ENCODE results near the gene HEBP2.
"Not testable (repeated sequence)": the region's sequence is repeated elsewhere in the genome, so short reads cannot be mapped to it uniquely, and the experiment has no call there.

HEBP2 gene

GRCh38 chr6:138424004-138424904 is 20.2 kb downstream of the HEBP2 start:
- DNase-seq (ENCODE audit: low spot score), result no peak

- DNase-seq (ENCODE audit: low spot score), result not testable (repeated sequence)
Measured at GRCh38 chr6:138425256-138425655, 21.2 kb downstream of the HEBP2 start.

- DNase-seq (ENCODE audit: low spot score), result no peak
Measured at GRCh38 chr6:138426500-138427123, 22.6 kb downstream of the HEBP2 start.

- DNase-seq (ENCODE audit: low spot score), result no peak
Measured at GRCh38 chr6:138427701-138428100, 23.7 kb downstream of the HEBP2 start.

- DNase-seq (ENCODE audit: low spot score), result no peak
Measured at GRCh38 chr6:138428944-138429598, 25.0 kb downstream of the HEBP2 start.

GRCh38 chr6:138429761-138430160 is 25.7 kb downstream of the HEBP2 start:
- no peak for DNase-seq (ENCODE audit: low spot score)

- no peak for DNase-seq (ENCODE audit: low spot score)
Measured at GRCh38 chr6:138430361-138431145, 26.5 kb downstream of the HEBP2 start.

GRCh38 chr6:138431256-138432062 is 27.4 kb downstream of the HEBP2 start:
- DNase-seq (ENCODE audit: low spot score), result no peak

- DNase-seq (ENCODE audit: low spot score), result no peak
Measured at GRCh38 chr6:138432063-138432356, 28.0 kb downstream of the HEBP2 start.

GRCh38 chr6:138434096-138434495 is 30.1 kb downstream of the HEBP2 start:
- no peak for DNase-seq (ENCODE audit: low spot score)

- DNase-seq (ENCODE audit: low spot score), result no peak
Measured at GRCh38 chr6:138434925-138435324, 30.9 kb downstream of the HEBP2 start.

GRCh38 chr6:138439546-138439945 is 35.5 kb downstream of the HEBP2 start:
- DNase-seq (ENCODE audit: low spot score), result no peak

- DNase-seq (ENCODE audit: low spot score), result no peak
Measured at GRCh38 chr6:138440296-138440695, 36.3 kb downstream of the HEBP2 start.

GRCh38 chr6:138440758-138441357 is 36.8 kb downstream of the HEBP2 start:
- DNase-seq (ENCODE audit: low spot score), result no peak

GRCh38 chr6:138441965-138442364 is 37.9 kb downstream of the HEBP2 start:
- no peak for DNase-seq (ENCODE audit: low spot score)

GRCh38 chr6:138442663-138443062 is 38.6 kb downstream of the HEBP2 start:
- DNase-seq (ENCODE audit: low spot score), result no peak

GRCh38 chr6:138443979-138444378 is 40.0 kb downstream of the HEBP2 start:
- no peak for DNase-seq (ENCODE audit: low spot score)

- DNase-seq (ENCODE audit: low spot score), result no peak
Measured at GRCh38 chr6:138446821-138447220, 42.8 kb downstream of the HEBP2 start.

GRCh38 chr6:138450445-138450844 is 46.4 kb downstream of the HEBP2 start:
- no peak for DNase-seq (ENCODE audit: low spot score)

GRCh38 chr6:138451043-138451442 is 47.0 kb downstream of the HEBP2 start:
- DNase-seq (ENCODE audit: low spot score), result no peak

All from ecto neural progenitor cell (in vitro differentiated cells).